T47D (cell line): Measurements from ENCODE around the gene C9orf153.
"Not testable (repeated sequence)": the region's sequence is repeated elsewhere in the genome, so short reads cannot be mapped to it uniquely, and the experiment has no call there.

ENCODE experiments used
- DNase-seq, 2 experiments: peaks; one replicate each; pipeline versions ENCODE4 v3.0.0 to v3.0.0-alpha.2; 2011 to 2012; ENCODE audit warnings: low read depth in 1 of 2, low spot score in 1 of 2
- JUND ChIP-seq: IDR thresholded peaks from 2 replicates; pipeline ENCODE4 v1.6.1; 2012; ENCODE audit warnings: low read depth
- in situ Hi-C: cut with HindIII; loops from 2 replicates; pipeline ENCODE4 v1.10.0; 2016; ENCODE audit warnings: low sequenced_read_pairs, low pct_unique_long_range_greater_than_20kb

The C9orf153 gene

GRCh38 chr9:86201474-86202337 lies 57.8 kb downstream of the C9orf153 start:
- in situ Hi-C loops: no loop called here
- no peak for DNase-seq
- no peak for TF ChIP-seq JUND

DNA sequence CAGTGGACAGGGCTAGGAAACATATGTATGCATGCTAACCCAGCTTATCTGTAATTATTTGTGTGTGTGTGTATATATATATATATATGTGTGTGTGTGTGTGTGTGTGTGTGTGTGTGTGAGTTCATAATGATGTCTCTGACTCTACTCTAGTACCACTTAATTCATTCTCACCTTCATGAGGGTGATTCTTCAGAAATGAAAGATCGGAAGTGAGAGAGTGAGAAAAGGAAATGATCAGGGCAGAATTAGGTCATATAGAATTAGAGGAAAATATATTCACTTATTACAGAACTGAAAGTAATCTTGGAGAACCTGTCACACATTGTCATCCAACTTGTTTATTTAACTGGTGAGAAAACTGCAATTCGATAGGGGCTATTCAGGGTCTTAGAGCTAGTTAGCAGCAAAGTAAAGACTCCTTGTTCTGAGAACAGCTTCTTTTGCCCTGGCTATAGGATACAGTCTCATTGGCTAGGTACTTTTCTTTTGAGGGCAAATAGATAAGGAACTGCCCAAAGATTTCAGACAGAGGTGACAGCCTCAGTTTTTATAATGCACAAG lies 58.8 kb downstream of the C9orf153 start:
- TF ChIP-seq JUND: no peak
- in situ Hi-C loops: no loop called here
- no peak for DNase-seq

GRCh38 chr9:86193088-86193487 lies 66.4 kb downstream of the C9orf153 start:
- in situ Hi-C loops: no loop called here
- no peak for DNase-seq
- TF ChIP-seq JUND: no peak

- in situ Hi-C loops, DNase-seq: not testable (repeated sequence)
These were observed 68.8 kb downstream of the C9orf153 start for GRCh38 chr9:86190700-86191099.

DNA sequence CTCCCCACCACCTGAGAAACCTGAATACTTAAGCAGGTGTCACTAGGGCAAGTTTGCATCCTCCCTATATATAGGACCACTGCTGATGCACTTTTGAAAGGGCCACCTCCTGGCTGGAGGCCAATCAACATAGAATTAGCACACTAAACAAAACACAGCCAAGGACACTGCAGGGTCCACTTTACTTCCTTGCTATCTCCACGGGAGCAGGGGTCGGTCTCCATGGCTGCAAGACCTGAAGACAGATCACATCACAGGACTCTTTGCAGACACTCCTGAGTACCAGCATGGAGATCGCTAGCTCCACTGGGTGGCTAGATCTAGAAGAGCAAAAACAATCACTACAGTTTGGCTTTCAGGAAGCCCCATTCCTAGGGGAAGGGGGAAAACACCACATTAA lies 72.3 kb downstream of the C9orf153 start:
- peak in 1 of 2 experiments; percentile 65 for DNase-seq
- in situ Hi-C loops: no loop called here
- no peak for TF ChIP-seq JUND

- no peak for DNase-seq
- TF ChIP-seq JUND: no peak
- in situ Hi-C loops: no loop called here
These were observed 72.8 kb downstream of the C9orf153 start for GRCh38 chr9:86186696-86187095.

- in situ Hi-C loops: no loop called here
- no peak for TF ChIP-seq JUND
- no peak for DNase-seq
These were observed 73.6 kb downstream of the C9orf153 start for GRCh38 chr9:86185872-86186271.

GRCh38 chr9:86184138-86184524 lies 75.3 kb downstream of the C9orf153 start:
- in situ Hi-C loops: no loop called here
- DNase-seq: no peak
- TF ChIP-seq JUND: no peak

DNA sequence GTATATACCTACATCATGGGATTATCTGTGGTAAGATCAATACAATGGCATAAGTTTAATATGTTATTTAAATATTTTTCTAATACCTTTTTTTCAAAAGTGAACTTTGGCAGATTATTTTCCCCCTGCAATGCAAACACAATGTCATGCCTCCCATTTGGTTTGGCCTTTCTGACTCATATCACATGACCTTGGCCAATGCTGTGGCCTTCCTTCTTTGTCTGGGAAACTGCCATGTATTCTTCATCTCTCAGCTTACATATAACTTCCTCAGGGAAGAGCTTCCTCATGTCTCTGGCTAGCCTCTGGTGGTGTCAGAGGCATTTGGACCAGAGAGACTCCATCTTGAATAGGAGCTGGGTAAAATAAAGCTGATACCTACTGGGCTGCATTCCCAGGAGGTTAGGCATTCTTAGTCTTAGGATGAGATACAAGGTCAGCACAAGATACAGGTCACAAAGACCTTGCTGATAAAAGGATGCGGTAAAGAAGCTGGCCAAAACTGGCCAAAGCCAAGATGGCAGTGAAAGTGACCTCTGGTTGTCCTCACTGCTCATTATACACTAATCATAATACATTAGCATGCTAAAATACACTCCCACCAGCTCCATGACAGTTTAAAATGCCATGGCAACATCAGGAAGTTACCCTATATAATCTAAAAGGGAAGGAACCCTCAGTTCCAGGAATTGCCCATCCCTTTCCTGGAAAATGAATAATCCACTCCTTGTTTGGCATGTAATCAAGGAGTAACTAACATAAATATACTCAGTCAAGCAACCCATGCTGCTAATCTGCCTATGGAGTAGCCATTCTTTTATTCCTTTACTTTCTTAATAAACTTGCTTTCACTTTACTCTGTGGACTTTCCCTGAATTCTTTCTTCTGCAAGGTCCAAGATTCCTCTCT lies 76.0 kb downstream of the C9orf153 start:
- no peak for TF ChIP-seq JUND
- DNase-seq: no peak
- in situ Hi-C loops: no loop called here

GRCh38 chr9:86181379-86182315 lies 77.8 kb downstream of the C9orf153 start:
- TF ChIP-seq JUND: no peak
- in situ Hi-C loops: no loop called here
- no peak for DNase-seq

DNA sequence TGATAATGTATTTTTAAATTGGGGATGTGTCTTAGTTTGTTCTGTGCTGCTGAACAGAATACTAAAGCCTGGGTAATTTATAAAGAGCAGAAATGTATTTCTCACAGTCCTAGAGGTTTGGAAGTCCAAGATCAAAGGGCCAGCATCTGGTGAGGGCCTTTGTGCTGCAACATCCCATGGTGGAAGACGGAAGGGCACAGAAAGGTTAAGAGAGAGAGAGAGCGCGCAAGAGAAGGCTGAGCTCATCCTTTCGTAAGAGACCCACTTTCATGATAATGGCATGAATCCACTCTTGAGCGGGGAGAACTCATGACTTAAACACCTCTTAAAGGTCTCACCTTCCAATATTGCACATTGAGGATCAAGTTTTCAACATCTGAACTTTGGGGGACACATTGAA lies 81.0 kb downstream of the C9orf153 start:
- no peak for TF ChIP-seq JUND
- in situ Hi-C loops: no loop called here
- DNase-seq: no peak

- no peak for DNase-seq
- in situ Hi-C loops: no loop called here
- no peak for TF ChIP-seq JUND
These were observed 81.5 kb downstream of the C9orf153 start for GRCh38 chr9:86177995-86178394.
